HepG2 (cell line): ENCODE results near the gene DOCK3. TPM values are rescaled to one million over a fixed set of nuclear protein-coding genes. Genes with fewer than 3 reads are reported as not detected.

Source experiments
- ATF7-NPFF ChIP-seq: sonication (generic); formaldehyde crosslinking; IDR thresholded peaks from 2 replicates; pipeline ENCODE4 v1.8.1; 2023; ENCODE audit warnings: mild to moderate bottlenecking, low read depth, missing genetic modification reagents, moderate library complexity
- ATRX ChIP-seq: sonication (generic); formaldehyde crosslinking; IDR thresholded peaks from 2 replicates; pipeline ENCODE4 v1.4.0; 2020; ENCODE audit warnings: missing genetic modification reagents, borderline replicate concordance
- CC2D1A ChIP-seq: sonication (generic); formaldehyde crosslinking; IDR thresholded peaks from 2 replicates; pipeline ENCODE4 v1.8.1; 2023; ENCODE audit warnings: mild to moderate bottlenecking, missing genetic modification reagents
- HNRNPLL ChIP-seq: fragments of 200-400 bp; formaldehyde crosslinking; IDR thresholded peaks from 2 replicates; pipeline ENCODE4 v1.6.1; 2017; ENCODE audit warnings: mild to moderate bottlenecking, low read depth, low read length; ENCODE audit not compliant: poor library complexity, severe bottlenecking
- ISL2 ChIP-seq: sonication (generic); formaldehyde crosslinking; IDR thresholded peaks from 2 replicates; pipeline ENCODE4 v1.5.0; 2020; ENCODE audit warnings: missing genetic modification reagents
- KDM5A ChIP-seq: fragments of 200-600 bp; sonication (generic); IDR thresholded peaks from 2 replicates; pipeline ENCODE4 v1.7.0; 2018; ENCODE audit warnings: antibody characterized with exemption, mild to moderate bottlenecking, low read length, borderline replicate concordance
- MAFK ChIP-seq, 2 experiments: IDR thresholded peaks in 1 of 2; conservative IDR thresholded peaks in 1 of 2; 2 replicates each; pipeline ENCODE4 v1.6.1; 2011; ENCODE audit warnings: improper control_type of control experiment in 2 of 2, low read length in 2 of 2
- TCF12 ChIP-seq, 2 experiments: fragments of 450-650 bp in 1 of 2; sonication (generic) in 1 of 2; formaldehyde crosslinking in 1 of 2; IDR thresholded peaks; 2 replicates each; pipeline versions ENCODE4 v1.6.1 to v1.8.0; 2017 to 2022; ENCODE audit warnings: antibody characterized with exemption in 1 of 2, mild to moderate bottlenecking in 1 of 2, missing genetic modification reagents in 1 of 2, moderate library complexity in 1 of 2
- U2AF1 ChIP-seq: fragments of 200-400 bp; formaldehyde crosslinking; optimal IDR thresholded peaks from 2 replicates; pipeline ENCODE3; 2017; ENCODE audit warnings: mild to moderate bottlenecking, low read depth, low read length
- ZNF337 ChIP-seq: sonication (generic); formaldehyde crosslinking; IDR thresholded peaks from 2 replicates; pipeline ENCODE4 v1.5.1; 2020; ENCODE audit warnings: missing genetic modification reagents, low read depth, mild to moderate bottlenecking, borderline replicate concordance
- ZNF354B ChIP-seq: sonication (generic); formaldehyde crosslinking; IDR thresholded peaks from 2 replicates; pipeline ENCODE4 v1.8.0; 2022; ENCODE audit warnings: mild to moderate bottlenecking, missing genetic modification reagents
- ZNF557 ChIP-seq: sonication (generic); formaldehyde crosslinking; IDR thresholded peaks from 2 replicates; pipeline ENCODE4 v1.4.0; 2020; ENCODE audit warnings: missing genetic modification reagents
- ZNF720 ChIP-seq: sonication (generic); formaldehyde crosslinking; IDR thresholded peaks from 2 replicates; pipeline ENCODE4 v1.4.0; 2020; ENCODE audit warnings: missing genetic modification reagents
- polyA plus RNA-seq, 8 experiments: library from polyadenylated mRNA; depleted of rRNA in 3 of 8; stranded (reverse) in 7 of 8; unstranded in 1 of 8; fragments of >200 nt; fragmentation: Illumina TruSeq in 4 of 8; extraction: Trizol in 4 of 8; gene quantifications; 2 replicates each; pipeline versions ENCODE4 v1.2.1 to v1.2.3, GENCODE V29; 2011 to 2016; ENCODE audit warnings: low read depth in 4 of 8, missing spikeins in 1 of 8, mixed read lengths in 1 of 8; ENCODE audit not compliant: insufficient read depth in 1 of 8
- total RNA-seq, 5 experiments: library from RNA; depleted of rRNA; stranded (reverse); fragments of >200 nt; fragmentation: Illumina TruSeq; extraction: Trizol; gene quantifications; 2 replicates each; pipeline ENCODE4 v1.2.3, GENCODE V29; 2016; ENCODE audit warnings: low read depth in 1 of 5
- TF ChIP-seq, protein P1 (sequence below): sonication (generic); formaldehyde crosslinking; IDR thresholded peaks from 2 replicates; pipeline ENCODE4 v1.5.1; 2020; ENCODE audit warnings: missing genetic modification reagents, mild to moderate bottlenecking, borderline replicate concordance
- TF ChIP-seq, protein P2 (sequence below): sonication (generic); formaldehyde crosslinking; IDR thresholded peaks from 2 replicates; pipeline ENCODE4 v1.9.0; 2021; ENCODE audit warnings: mild to moderate bottlenecking, missing genetic modification reagents
- TF ChIP-seq, protein P3 (sequence below): sonication (generic); formaldehyde crosslinking; conservative IDR thresholded peaks from 2 replicates; pipeline ENCODE4 v1.8.0; 2022; ENCODE audit warnings: missing genetic modification reagents

Gene DOCK3
- total and polyA plus RNA-seq, 2 of the 13 experiments (the other 11 are each of a cell fraction or from before 2014, with no cell fraction given), result not detected

DNA sequence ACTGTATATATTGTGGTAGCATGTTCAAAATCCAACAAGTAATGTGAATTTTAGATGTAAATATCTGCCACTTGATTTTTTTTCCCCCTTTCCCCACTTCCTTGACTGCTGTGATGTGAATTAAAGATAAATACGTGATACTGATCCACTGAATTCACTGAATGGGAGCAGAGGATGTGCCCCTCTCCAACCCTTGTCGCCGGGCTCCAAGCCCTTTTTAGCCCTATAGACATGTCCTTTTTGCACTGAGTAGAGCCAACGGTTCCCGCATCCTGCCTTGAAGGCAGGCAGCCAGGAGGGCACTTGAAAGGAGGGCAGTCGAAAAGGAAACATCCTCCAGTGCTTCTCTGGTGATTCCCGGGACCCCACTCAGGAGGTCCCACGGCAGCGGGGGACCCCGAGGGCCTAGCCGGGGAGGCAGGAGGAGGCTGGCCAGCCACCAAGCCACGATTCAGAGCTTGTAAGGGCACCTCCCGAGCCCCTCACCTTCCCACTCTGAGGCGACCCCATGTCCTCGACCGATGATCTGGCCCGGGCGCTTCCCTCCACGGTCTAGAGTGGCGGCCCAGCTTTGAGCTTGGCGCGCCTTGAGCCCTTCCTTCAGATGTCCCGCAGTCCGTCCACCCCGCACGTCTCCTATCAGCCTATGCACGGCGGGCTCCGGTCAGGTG is 709.5 kb downstream of the DOCK3 start (continued):
- TF ChIP-seq, protein P1, sequence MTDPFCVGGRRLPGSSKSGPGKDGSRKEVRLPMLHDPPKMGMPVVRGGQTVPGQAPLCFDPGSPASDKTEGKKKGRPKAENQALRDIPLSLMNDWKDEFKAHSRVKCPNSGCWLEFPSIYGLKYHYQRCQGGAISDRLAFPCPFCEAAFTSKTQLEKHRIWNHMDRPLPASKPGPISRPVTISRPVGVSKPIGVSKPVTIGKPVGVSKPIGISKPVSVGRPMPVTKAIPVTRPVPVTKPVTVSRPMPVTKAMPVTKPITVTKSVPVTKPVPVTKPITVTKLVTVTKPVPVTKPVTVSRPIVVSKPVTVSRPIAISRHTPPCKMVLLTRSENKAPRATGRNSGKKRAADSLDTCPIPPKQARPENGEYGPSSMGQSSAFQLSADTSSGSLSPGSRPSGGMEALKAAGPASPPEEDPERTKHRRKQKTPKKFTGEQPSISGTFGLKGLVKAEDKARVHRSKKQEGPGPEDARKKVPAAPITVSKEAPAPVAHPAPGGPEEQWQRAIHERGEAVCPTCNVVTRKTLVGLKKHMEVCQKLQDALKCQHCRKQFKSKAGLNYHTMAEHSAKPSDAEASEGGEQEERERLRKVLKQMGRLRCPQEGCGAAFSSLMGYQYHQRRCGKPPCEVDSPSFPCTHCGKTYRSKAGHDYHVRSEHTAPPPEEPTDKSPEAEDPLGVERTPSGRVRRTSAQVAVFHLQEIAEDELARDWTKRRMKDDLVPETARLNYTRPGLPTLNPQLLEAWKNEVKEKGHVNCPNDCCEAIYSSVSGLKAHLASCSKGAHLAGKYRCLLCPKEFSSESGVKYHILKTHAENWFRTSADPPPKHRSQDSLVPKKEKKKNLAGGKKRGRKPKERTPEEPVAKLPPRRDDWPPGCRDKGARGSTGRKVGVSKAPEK (CRISPR knock-in tag), result no peak
- TF ChIP-seq MAFK (conservative IDR thresholded peaks at IDR 0.05 in 1 of 2, IDR thresholded peaks at IDR 0.05 in 1 of 2; ENCODE audit: low read length in 2 of 2) (no peak), ZNF354B (CRISPR knock-in tag) (no peak), ZNF720 (no peak), ATF7-NPFF (0 out of 2 replicates have a peak, but pooled peaks have one; percentile 13), KDM5A (no peak), ZNF557 (CRISPR knock-in tag) (no peak), ISL2 (no peak), ZNF337 (CRISPR knock-in tag) (no peak), TCF12 (IDR thresholded peaks at IDR 0.05) (no peak), TCF12 (CRISPR knock-in tag; IDR thresholded peaks at IDR 0.05) (no peak), HNRNPLL (no peak), ATRX (CRISPR knock-in tag) (no peak), U2AF1 (no peak), CC2D1A (0 out of 2 replicates have a peak, but pooled peaks have one; percentile 50)
- TF ChIP-seq, protein P2, sequence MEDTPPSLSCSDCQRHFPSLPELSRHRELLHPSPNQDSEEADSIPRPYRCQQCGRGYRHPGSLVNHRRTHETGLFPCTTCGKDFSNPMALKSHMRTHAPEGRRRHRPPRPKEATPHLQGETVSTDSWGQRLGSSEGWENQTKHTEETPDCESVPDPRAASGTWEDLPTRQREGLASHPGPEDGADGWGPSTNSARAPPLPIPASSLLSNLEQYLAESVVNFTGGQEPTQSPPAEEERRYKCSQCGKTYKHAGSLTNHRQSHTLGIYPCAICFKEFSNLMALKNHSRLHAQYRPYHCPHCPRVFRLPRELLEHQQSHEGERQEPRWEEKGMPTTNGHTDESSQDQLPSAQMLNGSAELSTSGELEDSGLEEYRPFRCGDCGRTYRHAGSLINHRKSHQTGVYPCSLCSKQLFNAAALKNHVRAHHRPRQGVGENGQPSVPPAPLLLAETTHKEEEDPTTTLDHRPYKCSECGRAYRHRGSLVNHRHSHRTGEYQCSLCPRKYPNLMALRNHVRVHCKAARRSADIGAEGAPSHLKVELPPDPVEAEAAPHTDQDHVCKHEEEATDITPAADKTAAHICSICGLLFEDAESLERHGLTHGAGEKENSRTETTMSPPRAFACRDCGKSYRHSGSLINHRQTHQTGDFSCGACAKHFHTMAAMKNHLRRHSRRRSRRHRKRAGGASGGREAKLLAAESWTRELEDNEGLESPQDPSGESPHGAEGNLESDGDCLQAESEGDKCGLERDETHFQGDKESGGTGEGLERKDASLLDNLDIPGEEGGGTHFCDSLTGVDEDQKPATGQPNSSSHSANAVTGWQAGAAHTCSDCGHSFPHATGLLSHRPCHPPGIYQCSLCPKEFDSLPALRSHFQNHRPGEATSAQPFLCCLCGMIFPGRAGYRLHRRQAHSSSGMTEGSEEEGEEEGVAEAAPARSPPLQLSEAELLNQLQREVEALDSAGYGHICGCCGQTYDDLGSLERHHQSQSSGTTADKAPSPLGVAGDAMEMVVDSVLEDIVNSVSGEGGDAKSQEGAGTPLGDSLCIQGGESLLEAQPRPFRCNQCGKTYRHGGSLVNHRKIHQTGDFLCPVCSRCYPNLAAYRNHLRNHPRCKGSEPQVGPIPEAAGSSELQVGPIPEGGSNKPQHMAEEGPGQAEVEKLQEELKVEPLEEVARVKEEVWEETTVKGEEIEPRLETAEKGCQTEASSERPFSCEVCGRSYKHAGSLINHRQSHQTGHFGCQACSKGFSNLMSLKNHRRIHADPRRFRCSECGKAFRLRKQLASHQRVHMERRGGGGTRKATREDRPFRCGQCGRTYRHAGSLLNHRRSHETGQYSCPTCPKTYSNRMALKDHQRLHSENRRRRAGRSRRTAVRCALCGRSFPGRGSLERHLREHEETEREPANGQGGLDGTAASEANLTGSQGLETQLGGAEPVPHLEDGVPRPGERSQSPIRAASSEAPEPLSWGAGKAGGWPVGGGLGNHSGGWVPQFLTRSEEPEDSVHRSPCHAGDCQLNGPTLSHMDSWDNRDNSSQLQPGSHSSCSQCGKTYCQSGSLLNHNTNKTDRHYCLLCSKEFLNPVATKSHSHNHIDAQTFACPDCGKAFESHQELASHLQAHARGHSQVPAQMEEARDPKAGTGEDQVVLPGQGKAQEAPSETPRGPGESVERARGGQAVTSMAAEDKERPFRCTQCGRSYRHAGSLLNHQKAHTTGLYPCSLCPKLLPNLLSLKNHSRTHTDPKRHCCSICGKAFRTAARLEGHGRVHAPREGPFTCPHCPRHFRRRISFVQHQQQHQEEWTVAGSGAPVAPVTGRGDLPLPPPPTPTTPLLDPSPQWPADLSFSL (CRISPR knock-in tag), result no peak
- TF ChIP-seq, protein P3, sequence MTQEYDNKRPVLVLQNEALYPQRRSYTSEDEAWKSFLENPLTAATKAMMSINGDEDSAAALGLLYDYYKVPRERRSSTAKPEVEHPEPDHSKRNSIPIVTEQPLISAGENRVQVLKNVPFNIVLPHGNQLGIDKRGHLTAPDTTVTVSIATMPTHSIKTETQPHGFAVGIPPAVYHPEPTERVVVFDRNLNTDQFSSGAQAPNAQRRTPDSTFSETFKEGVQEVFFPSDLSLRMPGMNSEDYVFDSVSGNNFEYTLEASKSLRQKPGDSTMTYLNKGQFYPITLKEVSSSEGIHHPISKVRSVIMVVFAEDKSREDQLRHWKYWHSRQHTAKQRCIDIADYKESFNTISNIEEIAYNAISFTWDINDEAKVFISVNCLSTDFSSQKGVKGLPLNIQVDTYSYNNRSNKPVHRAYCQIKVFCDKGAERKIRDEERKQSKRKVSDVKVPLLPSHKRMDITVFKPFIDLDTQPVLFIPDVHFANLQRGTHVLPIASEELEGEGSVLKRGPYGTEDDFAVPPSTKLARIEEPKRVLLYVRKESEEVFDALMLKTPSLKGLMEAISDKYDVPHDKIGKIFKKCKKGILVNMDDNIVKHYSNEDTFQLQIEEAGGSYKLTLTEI (CRISPR knock-in tag), result no peak
